K562 (cell line): ENCODE results near the gene CLIC3. TPM values are rescaled to one million over a fixed set of nuclear protein-coding genes. Genes with fewer than 3 reads are reported as not detected.

Experiments used
- ARHGAP35 ChIP-seq: fragments of 450-650 bp; IDR thresholded peaks from 2 replicates; pipeline ENCODE4 v1.6.1; 2018; ENCODE audit not compliant: partially characterized antibody
- BCL6 ChIP-seq: fragments of 250-450 bp; sonication (Bioruptor Pico); IDR thresholded peaks from 2 replicates; pipeline ENCODE4 v1.4.0; 2020
- CBX1 ChIP-seq: sonication (generic); IDR thresholded peaks from 2 replicates; pipeline ENCODE4 v1.6.1; 2016; ENCODE audit warnings: antibody characterized with exemption, low read depth, mild to moderate bottlenecking
- HMGN3 ChIP-seq: IDR thresholded peaks from 2 replicates; pipeline ENCODE4 v1.6.1; 2011; ENCODE audit warnings: borderline replicate concordance, low read depth, mild to moderate bottlenecking, mixed read lengths, low read length; ENCODE audit not compliant: insufficient read length; ENCODE audit errors: extremely low read depth
- JUN ChIP-seq, 2 experiments: sonication (generic) in 1 of 2; formaldehyde crosslinking in 1 of 2; IDR thresholded peaks; 2 replicates each; pipeline versions ENCODE4 v1.6.1 to v1.8.0; 2012 to 2022; ENCODE audit warnings: borderline replicate concordance in 2 of 2, mild to moderate bottlenecking in 2 of 2, improper control_type of control experiment in 1 of 2, low read depth in 1 of 2, low read length in 1 of 2, missing genetic modification reagents in 1 of 2
- MYNN ChIP-seq, 2 experiments: sonication (generic); formaldehyde crosslinking in 1 of 2; IDR thresholded peaks; 2 replicates each; pipeline versions ENCODE4 v1.5.0 to v1.6.1; 2016 to 2020; ENCODE audit warnings: antibody characterized with exemption in 1 of 2, missing genetic modification reagents in 1 of 2
- NCOA4 ChIP-seq: fragments of 450-650 bp; IDR thresholded peaks from 2 replicates; pipeline ENCODE4 v1.6.1; 2018; ENCODE audit warnings: mild to moderate bottlenecking; ENCODE audit not compliant: partially characterized antibody
- NR2C1 ChIP-seq, 2 experiments: fragments of 450-650 bp; IDR thresholded peaks; 2 replicates each; pipeline ENCODE4 v1.6.1; 2017; ENCODE audit warnings: mild to moderate bottlenecking in 2 of 2, antibody characterized with exemption in 1 of 2, inconsistent platforms in 1 of 2, missing compliant biosample characterization in 1 of 2, missing genetic modification characterization in 1 of 2
- RAD51 ChIP-seq: fragments of 450-650 bp; IDR thresholded peaks from 2 replicates; pipeline ENCODE4 v1.7.1; 2016; ENCODE audit warnings: low read depth, mild to moderate bottlenecking, borderline replicate concordance
- RBM22 ChIP-seq: fragments of 200-400 bp; formaldehyde crosslinking; IDR thresholded peaks from 2 replicates; pipeline ENCODE4 v1.6.1; 2018; ENCODE audit warnings: low read length, low read depth; ENCODE audit not compliant: poor library complexity, severe bottlenecking
- TFE3 ChIP-seq: fragments of 450-650 bp; formaldehyde crosslinking; IDR thresholded peaks from 2 replicates; pipeline ENCODE4 v1.4.0; 2020; ENCODE audit warnings: mild to moderate bottlenecking, mixed read lengths
- USF2 ChIP-seq: sonication (generic); formaldehyde crosslinking; IDR thresholded peaks from 2 replicates; pipeline ENCODE4 v1.5.0; 2020; ENCODE audit warnings: missing genetic modification reagents
- YBX1 ChIP-seq: fragments of 450-650 bp; IDR thresholded peaks from 2 replicates; pipeline ENCODE4 v1.7.1; 2016; ENCODE audit warnings: mild to moderate bottlenecking
- ZBTB12 ChIP-seq: fragments of 250-450 bp; sonication (Bioruptor Pico); IDR thresholded peaks from 2 replicates; pipeline ENCODE4 v1.4.0; 2020
- ZNF695 ChIP-seq: fragments of 450-650 bp; formaldehyde crosslinking; IDR thresholded peaks from 2 replicates; pipeline ENCODE4 v1.4.0; 2020; ENCODE audit warnings: mild to moderate bottlenecking, moderate library complexity
- ZNF707 ChIP-seq: fragments of 250-450 bp; sonication (Bioruptor Pico); conservative IDR thresholded peaks from 2 replicates; pipeline ENCODE4 v1.8.0; 2022; ENCODE audit warnings: inconsistent platforms, mild to moderate bottlenecking, moderate library complexity
- polyA plus RNA-seq, 8 experiments: library from polyadenylated mRNA; depleted of rRNA in 4 of 8; stranded (reverse) in 5 of 8; unstranded in 3 of 8; fragments of >200 nt; fragmentation: Nextera tagmentation in 2 of 8; fragmentation: Illumina TruSeq in 1 of 8; extraction: Ambion mirVana in 2 of 8; extraction: Trizol in 1 of 8; gene quantifications; 2 replicates each; pipeline versions ENCODE4 v1.2.1 to v1.2.3, GENCODE V29; 2011 to 2014; ENCODE audit warnings: inconsistent platforms in 1 of 8, missing spikeins in 1 of 8
- total RNA-seq, 7 experiments: library from RNA; depleted of rRNA in 6 of 7; stranded (reverse); fragments of >200 nt in 6 of 7; fragmentation: Illumina TruSeq in 2 of 7; extraction: Trizol in 2 of 7; gene quantifications; 2 replicates each; pipeline versions ENCODE4 v1.2.1 to v1.2.3, GENCODE V29; 2011 to 2021; ENCODE audit warnings: low replicate concordance in 1 of 7
- TF ChIP-seq, protein P1 (sequence below), 3 experiments: IDR thresholded peaks in 2 of 3; conservative IDR thresholded peaks in 1 of 3; 2 replicates each; pipeline ENCODE4 v1.5.1; 2011 to 2012; ENCODE audit warnings: low read length in 3 of 3, mild to moderate bottlenecking in 3 of 3, control low read depth in 2 of 3, improper control_type of control experiment in 1 of 3, inconsistent platforms in 1 of 3, low read depth in 1 of 3, mixed read lengths in 1 of 3, moderate library complexity in 1 of 3; ENCODE audit not compliant: insufficient read depth in 2 of 3
- TF ChIP-seq, protein P2 (sequence below), 3 experiments: fragments of 200-800 bp in 1 of 3; sonication (Bioruptor generic) in 1 of 3; sonication (generic) in 1 of 3; formaldehyde crosslinking in 1 of 3; IDR thresholded peaks; 2 replicates each; pipeline versions ENCODE4 v1.6.1 to v1.8.0; 2016 to 2022; ENCODE audit warnings: mild to moderate bottlenecking in 2 of 3, missing compliant biosample characterization in 2 of 3, missing genetic modification characterization in 2 of 3, missing genetic modification reagents in 1 of 3

CLIC3 gene
- total and polyA plus RNA-seq, 9 of the 15 experiments (the other 6 are each of a cell fraction or from before 2014, with no cell fraction given), result 0.27 to 0.29 TPM; not detected in 7

GRCh38 chr9:136995772-136996311 lies 526 bp downstream of the CLIC3 start (continued):
- no peak for TF ChIP-seq TFE3 (CRISPR knock-in tag)
- TF ChIP-seq, protein P1, sequence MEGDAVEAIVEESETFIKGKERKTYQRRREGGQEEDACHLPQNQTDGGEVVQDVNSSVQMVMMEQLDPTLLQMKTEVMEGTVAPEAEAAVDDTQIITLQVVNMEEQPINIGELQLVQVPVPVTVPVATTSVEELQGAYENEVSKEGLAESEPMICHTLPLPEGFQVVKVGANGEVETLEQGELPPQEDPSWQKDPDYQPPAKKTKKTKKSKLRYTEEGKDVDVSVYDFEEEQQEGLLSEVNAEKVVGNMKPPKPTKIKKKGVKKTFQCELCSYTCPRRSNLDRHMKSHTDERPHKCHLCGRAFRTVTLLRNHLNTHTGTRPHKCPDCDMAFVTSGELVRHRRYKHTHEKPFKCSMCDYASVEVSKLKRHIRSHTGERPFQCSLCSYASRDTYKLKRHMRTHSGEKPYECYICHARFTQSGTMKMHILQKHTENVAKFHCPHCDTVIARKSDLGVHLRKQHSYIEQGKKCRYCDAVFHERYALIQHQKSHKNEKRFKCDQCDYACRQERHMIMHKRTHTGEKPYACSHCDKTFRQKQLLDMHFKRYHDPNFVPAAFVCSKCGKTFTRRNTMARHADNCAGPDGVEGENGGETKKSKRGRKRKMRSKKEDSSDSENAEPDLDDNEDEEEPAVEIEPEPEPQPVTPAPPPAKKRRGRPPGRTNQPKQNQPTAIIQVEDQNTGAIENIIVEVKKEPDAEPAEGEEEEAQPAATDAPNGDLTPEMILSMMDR (IDR thresholded peaks at IDR 0.05 in 2 of 3, conservative IDR thresholded peaks at IDR 0.05 in 1 of 3; ENCODE audit: insufficient read depth in 2 of 3, low read depth in 1 of 3, low read length in 3 of 3), result no peak
- TF ChIP-seq, protein P2, sequence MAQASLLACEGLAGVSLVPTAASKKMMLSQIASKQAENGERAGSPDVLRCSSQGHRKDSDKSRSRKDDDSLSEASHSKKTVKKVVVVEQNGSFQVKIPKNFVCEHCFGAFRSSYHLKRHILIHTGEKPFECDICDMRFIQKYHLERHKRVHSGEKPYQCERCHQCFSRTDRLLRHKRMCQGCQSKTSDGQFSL (CRISPR knock-in tag; IDR thresholded peaks at IDR 0.05), result peak; percentile 49; the same call in 1 of the 2 replicates
- TF ChIP-seq, protein P2 (tag; IDR thresholded peaks at IDR 0.05), result no peak
- no peak for TF ChIP-seq ARHGAP35
- TF ChIP-seq ZNF695 (CRISPR knock-in tag), result no peak
- TF ChIP-seq USF2 (CRISPR knock-in tag), result no peak
- peak; percentile 19; the same call in 1 of the 2 replicates for TF ChIP-seq MYNN (IDR thresholded peaks at IDR 0.05)
- TF ChIP-seq MYNN (CRISPR knock-in tag; IDR thresholded peaks at IDR 0.05), result no peak
- no peak for TF ChIP-seq JUN (IDR thresholded peaks at IDR 0.05; ENCODE audit: borderline replicate concordance, low read depth, low read length)
- no peak for TF ChIP-seq JUN (CRISPR knock-in tag; IDR thresholded peaks at IDR 0.05; ENCODE audit: borderline replicate concordance)
- TF ChIP-seq CBX1, result 0 out of 2 replicates have a peak, but pooled peaks have one; percentile 6
- no peak for TF ChIP-seq NR2C1 (IDR thresholded peaks at IDR 0.05)
- no peak for TF ChIP-seq NR2C1 (tag; IDR thresholded peaks at IDR 0.05)
- no peak for TF ChIP-seq RBM22
- TF ChIP-seq ZNF707, result no peak
- TF ChIP-seq NCOA4, result no peak
- TF ChIP-seq BCL6 (CRISPR knock-in tag), result no peak
- peak; percentile 28 for TF ChIP-seq HMGN3
- no peak for TF ChIP-seq ZBTB12
- TF ChIP-seq YBX1, result no peak
- no peak for TF ChIP-seq RAD51
